ENCODE data around the gene NDUFS8. TPM values are rescaled to one million over a fixed set of nuclear protein-coding genes. Genes with fewer than 3 reads are reported as not detected.

Gene NDUFS8
- total and polyA plus RNA-seq, 12 donors: 330 to 774 (median 430) TPM

- intact Hi-C loops (cut with DNase I): no loop called here
- H3K27me3 ChIP-seq: no peaks in the 10 kb centered on the region
- H3K9me3 ChIP-seq: peaks cover 0 to 13% (median 0%) of the 10 kb centered on the region in 11 donors
- no peak overlapping the region for H3K4me3 ChIP-seq
- DNase-seq (no peak), ATAC-seq (no peak)
- no peak overlapping the region for H3K27ac ChIP-seq
- 87 to 89% methylated on average over 13 of the region's 13 CpGs for WGBS, 2 donors
- H3K36me3 ChIP-seq: peaks cover 0 to 56% (median 0%) of the 10 kb centered on the region in 9 donors
- TF ChIP-seq, protein P1, sequence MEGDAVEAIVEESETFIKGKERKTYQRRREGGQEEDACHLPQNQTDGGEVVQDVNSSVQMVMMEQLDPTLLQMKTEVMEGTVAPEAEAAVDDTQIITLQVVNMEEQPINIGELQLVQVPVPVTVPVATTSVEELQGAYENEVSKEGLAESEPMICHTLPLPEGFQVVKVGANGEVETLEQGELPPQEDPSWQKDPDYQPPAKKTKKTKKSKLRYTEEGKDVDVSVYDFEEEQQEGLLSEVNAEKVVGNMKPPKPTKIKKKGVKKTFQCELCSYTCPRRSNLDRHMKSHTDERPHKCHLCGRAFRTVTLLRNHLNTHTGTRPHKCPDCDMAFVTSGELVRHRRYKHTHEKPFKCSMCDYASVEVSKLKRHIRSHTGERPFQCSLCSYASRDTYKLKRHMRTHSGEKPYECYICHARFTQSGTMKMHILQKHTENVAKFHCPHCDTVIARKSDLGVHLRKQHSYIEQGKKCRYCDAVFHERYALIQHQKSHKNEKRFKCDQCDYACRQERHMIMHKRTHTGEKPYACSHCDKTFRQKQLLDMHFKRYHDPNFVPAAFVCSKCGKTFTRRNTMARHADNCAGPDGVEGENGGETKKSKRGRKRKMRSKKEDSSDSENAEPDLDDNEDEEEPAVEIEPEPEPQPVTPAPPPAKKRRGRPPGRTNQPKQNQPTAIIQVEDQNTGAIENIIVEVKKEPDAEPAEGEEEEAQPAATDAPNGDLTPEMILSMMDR (IDR thresholded peaks at IDR 0.05): no peak
- H3K4me1 ChIP-seq: peaks cover 0 to under 1% (median 0%) of the 10 kb centered on the region in 9 donors
These were observed 8.0 kb upstream of the NDUFS8 start for GRCh38 chr11:68022531-68022930.

DNA sequence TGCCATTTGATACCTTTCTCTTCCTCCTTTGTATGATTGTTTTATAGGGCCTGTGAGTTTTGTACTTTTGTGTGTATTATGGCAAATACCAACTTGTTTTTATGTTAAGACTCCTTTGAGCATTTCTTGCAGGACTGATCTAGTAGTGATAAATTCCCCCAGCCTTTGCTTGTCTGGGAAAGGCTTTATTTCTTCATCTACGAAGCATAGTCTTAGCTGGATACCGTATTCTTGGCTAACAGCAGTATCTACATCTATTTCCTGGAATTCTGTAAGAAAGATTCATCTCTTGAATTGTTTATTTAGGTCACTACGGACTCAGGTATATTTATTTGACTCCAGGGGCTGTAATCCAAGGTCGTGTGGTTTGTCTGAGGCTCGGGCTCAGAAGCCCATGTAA is 6.0 kb upstream of the NDUFS8 start:
- DNase-seq: no peak
- peaks cover 0 to 53% (median 0%) of the 10 kb centered on the region in 9 donors for H3K36me3 ChIP-seq
- peaks cover 0 to 7% (median 2%) of the 10 kb centered on the region in 9 donors for H3K4me1 ChIP-seq
- H3K27ac ChIP-seq: no peak overlapping the region
- H3K4me3 ChIP-seq: no peak overlapping the region
- intact Hi-C loops (cut with DNase I): no loop called here
- TF ChIP-seq, protein P1 (IDR thresholded peaks at IDR 0.05): no peak
- peaks cover 0 to 13% (median 0%) of the 10 kb centered on the region in 11 donors for H3K9me3 ChIP-seq
- 91 to 93% methylated on average over 5 of the region's 5 CpGs for WGBS, 2 donors
- no peak for ATAC-seq
- no peaks in the 10 kb centered on the region for H3K27me3 ChIP-seq

DNA sequence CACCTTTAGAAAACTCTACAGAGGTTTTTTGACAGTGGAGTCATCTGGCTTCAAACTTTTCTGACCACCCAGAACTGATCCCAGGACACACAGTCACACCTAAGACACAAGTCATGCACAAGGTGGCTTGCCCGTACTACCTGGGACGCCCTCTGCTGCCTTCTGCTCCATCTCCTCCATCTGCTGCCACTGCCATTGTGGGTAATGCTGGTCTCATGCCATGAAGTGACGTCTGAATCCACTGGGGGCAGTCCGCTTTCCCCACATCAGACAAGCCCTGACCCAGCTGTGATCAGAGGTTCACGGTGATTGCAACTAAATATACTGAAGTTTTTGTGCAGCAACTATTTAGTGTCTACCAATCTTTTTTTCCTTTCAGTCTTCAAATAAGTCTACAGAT is 5.4 kb upstream of the NDUFS8 start:
- no peaks in the 10 kb centered on the region for H3K27me3 ChIP-seq
- no peak for ATAC-seq
- 82 to 83% methylated on average over 5 of the region's 5 CpGs for WGBS, 2 donors
- no peak overlapping the region for H3K27ac ChIP-seq
- H3K4me1 ChIP-seq: peaks cover 0 to 12% (median 7%) of the 10 kb centered on the region in 9 donors
- TF ChIP-seq, protein P1 (IDR thresholded peaks at IDR 0.05): no peak
- H3K9me3 ChIP-seq: peaks cover 0 to 13% (median 0%) of the 10 kb centered on the region in 11 donors
- no peak overlapping the region for H3K4me3 ChIP-seq
- DNase-seq: no peak
- intact Hi-C loops (cut with DNase I): no loop called here
- peaks cover 0 to 53% (median 0%) of the 10 kb centered on the region in 9 donors for H3K36me3 ChIP-seq

DNA sequence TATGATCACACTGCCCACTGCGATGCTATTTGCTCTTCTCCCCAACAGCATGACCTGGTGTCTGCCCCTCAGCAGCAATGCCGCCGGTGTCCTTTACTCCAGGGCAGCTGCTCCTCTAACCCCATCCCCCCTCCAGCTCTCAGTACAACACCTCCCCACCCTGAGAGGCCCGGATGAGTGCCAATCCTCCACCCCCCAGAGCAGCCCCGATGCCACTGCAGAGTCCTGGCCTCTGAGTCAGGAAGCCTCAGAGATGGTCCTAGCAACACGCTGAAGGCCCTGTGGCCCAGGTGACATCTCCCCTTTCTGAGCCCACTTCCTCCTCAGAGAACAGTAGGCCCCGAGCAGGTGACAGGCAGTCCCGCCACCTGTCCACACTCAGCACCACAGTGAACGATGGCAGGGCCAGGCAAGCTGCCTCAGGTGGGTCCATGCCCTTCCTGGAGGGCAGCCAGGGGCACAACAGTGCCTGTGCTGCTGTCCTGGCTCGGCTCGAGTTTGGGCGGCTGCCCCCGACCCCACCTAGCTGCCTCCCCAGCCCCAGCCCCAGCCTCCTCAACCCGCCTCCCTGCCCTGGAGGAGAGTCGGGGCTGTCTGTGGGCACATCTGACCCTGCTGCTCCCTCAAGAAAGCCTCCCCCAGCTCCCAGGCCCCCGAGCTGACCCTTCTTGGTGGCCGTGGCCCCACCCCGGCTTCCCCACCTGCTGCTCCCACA is 3.9 kb upstream of the NDUFS8 start:
- intact Hi-C loops (cut with DNase I): no loop called here
- no peak for ATAC-seq
- H3K27ac ChIP-seq: no peak overlapping the region
- peaks cover 2 to 19% (median 11%) of the 10 kb centered on the region in 9 donors for H3K4me1 ChIP-seq
- no peak for DNase-seq
- H3K4me3 ChIP-seq: no peak overlapping the region
- 85 to 90% methylated on average over 18 of the region's 18 CpGs for WGBS, 2 donors
- peaks cover 0 to 47% (median 0%) of the 10 kb centered on the region in 9 donors for H3K36me3 ChIP-seq
- TF ChIP-seq, protein P1 (IDR thresholded peaks at IDR 0.05): no peak
- H3K27me3 ChIP-seq: no peaks in the 10 kb centered on the region
- peaks cover 0 to 13% (median 0%) of the 10 kb centered on the region in 11 donors for H3K9me3 ChIP-seq

Data from heart right ventricle (tissue), 16 donors.